GM12878 (cell line): ENCODE results near the gene GRIFIN. TPM values are rescaled to one million over a fixed set of nuclear protein-coding genes. Genes with fewer than 3 reads are reported as not detected.

ENCODE experiments used
- ATAC-seq: fragments of 200-7000 bp; cut with Tn5 transposase; 3 replicates; pipeline ENCODE4 v1.9.1; 2020; ENCODE audit warnings: mild to moderate bottlenecking, moderate library complexity
- Bru-seq: library from RNA; stranded (reverse); fragments of 400-500 nt; gene quantifications from one replicate; lab custom pipeline; 2021; lab: Mats Ljungman, UMichigan
- BruChase-seq, 2 experiments: library from RNA; stranded (reverse); fragments of 400-500 nt; gene quantifications; one replicate each; lab custom pipeline; 2021; lab: Mats Ljungman, UMichigan
- BruUV-seq: library from RNA; stranded (reverse); fragments of 400-500 nt; replicated peaks from 2 replicates; lab custom pipeline; 2021; lab: Mats Ljungman, UMichigan
- CTCF ChIA-PET: fragments of 300-600 bp; sonication (Branson Sonifier 250); formaldehyde crosslinking; extraction: SDS; loops from one replicate; lab custom pipeline; 2021; ENCODE audit warnings: inconsistent platforms; lab: Yijun Ruan, JAX
- POLR2A ChIA-PET: fragments of 350-600 bp; formaldehyde crosslinking; extraction: SDS; loops from one replicate; lab custom pipeline; 2021; ENCODE audit warnings: inconsistent platforms; lab: Charles Lee
- RAD21 ChIA-PET: fragments of 300-600 bp; sonication (Branson Sonifier 250); formaldehyde crosslinking; loops from one replicate; lab custom pipeline; 2023; ENCODE audit warnings: antibody characterized with exemption; ENCODE audit not compliant: unreplicated experiment; lab: Charles Lee
- SMC1A ChIA-PET: fragments of 300-600 bp; sonication (Branson Sonifier 250); formaldehyde crosslinking; loops from one replicate; lab custom pipeline; 2023; ENCODE audit not compliant: unreplicated experiment, uncharacterized antibody; lab: Charles Lee
- DNase-seq: peaks from one replicate; pipeline ENCODE4 v3.0.0-alpha.2; 2011; ENCODE audit warnings: low read depth, low spot score
- FAIRE-seq: peaks from 3 replicates; lab custom pipeline; 2011; peaks lifted over from hg19 to GRCh38; lab: Jason Lieb, UNC
- H2AFZ ChIP-seq: 2 replicates; pipeline ENCODE4 v1.6.0; 2011; ENCODE audit warnings: low read depth, low read length, control low read depth; ENCODE audit not compliant: control insufficient read depth
- H3K27ac ChIP-seq: 2 replicates; pipeline ENCODE4 v1.5.1; 2011; ENCODE audit warnings: control low read depth; ENCODE audit not compliant: control insufficient read depth, insufficient read depth
- H3K27me3 ChIP-seq, 2 experiments: replicated peaks in 1 of 2; 2 replicates each; pipeline versions ENCODE4 v1.6.0 to v1.6.1; 2011; ENCODE audit warnings: low read length in 1 of 2; ENCODE audit not compliant: control insufficient read depth in 2 of 2, insufficient read depth in 2 of 2
- H3K36me3 ChIP-seq, 2 experiments: 2 replicates each; pipeline ENCODE4 v1.5.1; 2011; ENCODE audit warnings: low read length in 1 of 2; ENCODE audit not compliant: control insufficient read depth in 2 of 2, insufficient read depth in 2 of 2
- H3K4me1 ChIP-seq: 2 replicates; pipeline ENCODE4 v1.6.1; 2011; ENCODE audit warnings: mild to moderate bottlenecking, low read length, moderate library complexity, mixed read lengths; ENCODE audit not compliant: control insufficient read depth, insufficient read depth
- H3K4me2 ChIP-seq: 2 replicates; pipeline ENCODE4 v1.6.0; 2011; ENCODE audit warnings: control low read depth; ENCODE audit not compliant: control insufficient read depth, insufficient read depth
- H3K4me3 ChIP-seq: fragments of 200-600 bp; sonication (generic); 2 replicates; pipeline ENCODE4 v1.5.1; 2016
- H3K79me2 ChIP-seq: 2 replicates; pipeline ENCODE4 v1.6.0; 2011; ENCODE audit warnings: low read length; ENCODE audit not compliant: control insufficient read depth, insufficient read depth
- H3K9ac ChIP-seq: 2 replicates; pipeline ENCODE4 v1.8.0; 2011; ENCODE audit warnings: low read length, control low read depth, mixed read lengths; ENCODE audit not compliant: control insufficient read depth, insufficient read depth
- H3K9me3 ChIP-seq: replicated peaks from 3 replicates; pipeline ENCODE4 v1.5.1; 2011; ENCODE audit warnings: mild to moderate bottlenecking, low read length; ENCODE audit not compliant: control insufficient read depth, insufficient read depth
- H4K20me1 ChIP-seq: 2 replicates; pipeline ENCODE4 v1.6.0; 2011; ENCODE audit not compliant: control insufficient read depth, insufficient read depth
- CBX5 ChIP-seq: sonication (generic); IDR thresholded peaks from 2 replicates; pipeline ENCODE4 v1.6.1; 2016; ENCODE audit warnings: low read depth, moderate library complexity, mild to moderate bottlenecking, inconsistent platforms
- ESRRA ChIP-seq: IDR thresholded peaks from 2 replicates; pipeline ENCODE4 v1.6.1; 2012; ENCODE audit warnings: mild to moderate bottlenecking, low read length, improper control_type of control experiment
- IKZF2 ChIP-seq, 2 experiments: fragments of 450-650 bp; IDR thresholded peaks; 2 replicates each; pipeline ENCODE4 v1.6.1; 2017; ENCODE audit warnings: mild to moderate bottlenecking in 2 of 2, moderate library complexity in 2 of 2
- MAX ChIP-seq: IDR thresholded peaks from 2 replicates; pipeline ENCODE4 v1.6.1; 2012; ENCODE audit warnings: low read depth, low read length, improper control_type of control experiment
- MXI1 ChIP-seq: fragments of 150-350 bp; IDR thresholded peaks from 2 replicates; pipeline ENCODE4 v1.6.1; 2011; ENCODE audit warnings: low read depth, mild to moderate bottlenecking, inconsistent platforms, low read length, improper control_type of control experiment
- PAX8 ChIP-seq: fragments of 450-650 bp; IDR thresholded peaks from 2 replicates; pipeline ENCODE4 v1.6.1; 2017; ENCODE audit warnings: mild to moderate bottlenecking, moderate library complexity
- POLR2AphosphoS2 ChIP-seq: IDR thresholded peaks from 2 replicates; pipeline ENCODE4 v1.6.1; 2011; ENCODE audit warnings: low read depth, mild to moderate bottlenecking, low read length, improper control_type of control experiment, moderate library complexity
- STAT3 ChIP-seq: IDR thresholded peaks from 2 replicates; pipeline ENCODE4 v1.6.1; 2011; ENCODE audit warnings: low read depth, low read length, improper control_type of control experiment
- TCF12 ChIP-seq: IDR thresholded peaks from 2 replicates; pipeline ENCODE4 v1.6.1; 2011; ENCODE audit warnings: low read depth, mild to moderate bottlenecking, low read length
- ZBTB40 ChIP-seq: fragments of 450-650 bp; IDR thresholded peaks from 2 replicates; pipeline ENCODE4 v1.6.1; 2016; ENCODE audit warnings: mild to moderate bottlenecking, moderate library complexity, borderline replicate concordance
- WGBS: methylation state at CpG from one replicate; pipeline ENCODE4 v1.1.6; 2016; ENCODE audit warnings: low lambda C conversion rate; ENCODE audit not compliant: insufficient replicate concordance, insufficient coverage; ENCODE audit errors: missing lambda C conversion rate; 5-methylcytosine and 5-hydroxymethylcytosine counted together
- in situ Hi-C: fragments of 300-500 bp; cut with MboI; formaldehyde crosslinking; loops from 9 replicates; pipeline ENCODE4 v1.14.3; 2018; ENCODE audit warnings: mixed read lengths
- intact Hi-C: fragments of 100-400 bp; cut with micrococcal nuclease; formaldehyde crosslinking; loops from one replicate; pipeline ENCODE4 v1.14.2; 2022; ENCODE audit not compliant: unreplicated experiment
- long read RNA-seq, 2 experiments: library from polyadenylated mRNA; unstranded; transcript quantifications; one replicate each; pipeline ENCODE4 v2.0.0, GENCODE V29; 2019 to 2020
- polyA minus RNA-seq, 3 experiments: library from RNA; depleted of rRNA, polyadenylated mRNA; stranded (reverse); fragments of >200 nt; gene quantifications; 2 replicates each; pipeline ENCODE4 v1.2.3, GENCODE V29; 2011
- polyA plus RNA-seq, 11 experiments: library from polyadenylated mRNA; depleted of rRNA in 4 of 11; unstranded in 6 of 11; stranded (reverse) in 5 of 11; fragments of >200 nt; fragmentation: Nextera tagmentation in 4 of 11; fragmentation: Illumina TruSeq in 1 of 11; extraction: Ambion mirVana in 4 of 11; extraction: Trizol in 1 of 11; gene quantifications; 1 replicate in 1 of 11; 2 replicates in 10 of 11; pipeline versions ENCODE4 v1.2.1 to v1.2.3, GENCODE V29; 2011 to 2016; ENCODE audit warnings: inconsistent platforms in 2 of 11, missing spikeins in 2 of 11, low read depth in 1 of 11
- total RNA-seq, 4 experiments: library from RNA; depleted of rRNA in 3 of 4; stranded (reverse); fragments of >200 nt in 3 of 4; fragmentation: Illumina TruSeq in 1 of 4; extraction: Trizol in 1 of 4; gene quantifications; 2 replicates each; pipeline versions ENCODE4 v1.2.1 to v1.2.3, GENCODE V29; 2013 to 2021
- TF ChIP-seq, protein P1 (sequence below): fragments of 450-650 bp; IDR thresholded peaks from 2 replicates; pipeline ENCODE4 v1.6.1; 2017; ENCODE audit warnings: mild to moderate bottlenecking, low read depth, inconsistent platforms; ENCODE audit not compliant: poor library complexity, severe bottlenecking
- TF ChIP-seq, protein P2 (sequence below): IDR thresholded peaks from 2 replicates; pipeline ENCODE4 v1.6.1; 2011; ENCODE audit warnings: borderline replicate concordance, low read depth, mild to moderate bottlenecking, moderate library complexity, low read length; ENCODE audit not compliant: insufficient read depth, poor library complexity, severe bottlenecking

Gene GRIFIN
- total RNA-seq (2013; cell fraction: nucleolus; rRNA removed), result not detected in 2 replicates
- not detected in 2 replicates for total RNA-seq (2014; rRNA removed)
- not detected in 2 replicates for total RNA-seq (2014; rRNA removed; fragmentation: Illumina TruSeq; extraction: Trizol)
- total RNA-seq (2021), result not detected in 2 replicates
- polyA plus RNA-seq (2011; ENCODE audit: low read depth), result not detected
- polyA plus RNA-seq (2011; rRNA removed), result not detected in 2 replicates
- not detected in 2 replicates for polyA plus RNA-seq (2011; cell fraction: cytosol; rRNA removed)
- polyA plus RNA-seq (2011; cell fraction: nucleus; rRNA removed), result not detected in 2 replicates
- not detected in 2 replicates for polyA plus RNA-seq (2012)
- polyA plus RNA-seq (2014; fragmentation: Illumina TruSeq; extraction: Trizol), result not detected in 2 replicates
- not detected for polyA plus RNA-seq (2014; fragmentation: Nextera tagmentation; extraction: Ambion mirVana)
- polyA plus RNA-seq (2014; rRNA removed), result not detected in 2 replicates
- not detected for polyA plus RNA-seq (2016; fragmentation: Nextera tagmentation; extraction: Ambion mirVana)
- polyA minus RNA-seq (2011; rRNA and poly(A)+ RNA removed), result not detected in 2 replicates
- polyA minus RNA-seq (2011; cell fraction: cytosol; rRNA and poly(A)+ RNA removed), result not detected in 2 replicates
- not detected in 2 replicates for polyA minus RNA-seq (2011; cell fraction: nucleus; rRNA and poly(A)+ RNA removed)
- not detected for Bru-seq, nascent RNA
- not detected for BruChase-seq, experiment 1, labeled RNA remaining after a 6-hour chase
- not detected for BruChase-seq, experiment 2, labeled RNA remaining after a 2-hour chase
- long read RNA-seq, experiment 1, result 0 reads
- long read RNA-seq, experiment 2, result 0 reads

DNA sequence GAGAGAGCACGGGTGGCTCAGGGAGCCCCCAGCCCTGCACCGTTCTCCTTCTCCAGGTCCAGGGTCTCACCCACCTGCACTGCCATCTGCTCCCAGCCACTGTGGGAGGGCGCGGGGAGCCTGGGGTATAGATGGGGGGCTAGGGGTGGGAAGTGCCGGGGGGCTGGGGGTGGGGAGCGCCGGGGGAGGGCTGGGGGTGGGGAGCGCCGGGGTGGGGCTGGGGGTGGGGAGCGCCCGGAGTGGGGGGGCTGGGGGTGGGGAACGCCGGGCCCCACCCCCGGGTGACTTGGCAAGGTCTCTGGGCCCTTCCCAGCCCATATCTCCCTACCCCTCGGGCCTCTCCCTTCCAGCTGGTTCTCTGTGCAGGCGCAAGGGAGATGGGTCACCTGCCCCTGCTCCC is at the start of gene GRIFIN:
TSS of gene GRIFIN (minus strand) at position 101 of the 400 bp plus-strand sequence. CDS start at position 86, 15 bp downstream.
- ChIA-PET POLR2A (no interaction called here), RAD21 (no interaction called here), SMC1A (no interaction called here), CTCF (no interaction called here)
- H3K27ac ChIP-seq, result no peak within 1 kb of the TSS
- in situ Hi-C loops (no loop called here), intact Hi-C loops (no loop called here)
- H3K27me3 ChIP-seq, result no peaks in the 10 kb centered on the region
- no peaks in the 10 kb centered on the region for H3K79me2 ChIP-seq
- ATAC-seq, result no peak
- no peak within 1 kb of the TSS for H2AFZ ChIP-seq
- no peak for DNase-seq
- 75% methylated on average over 5 of the region's 16 CpGs for WGBS
- H3K9me3 ChIP-seq, result no peaks in the 10 kb centered on the region
- H3K4me2 ChIP-seq, result no peak within 1 kb of the TSS
- H3K4me3 ChIP-seq, result no peak within 1 kb of the TSS
- no peaks in the 10 kb centered on the region for H4K20me1 ChIP-seq
- BruUV-seq, result no TSS peak
- H3K36me3 ChIP-seq, result no peaks in the 10 kb centered on the region
- no peak within 1 kb of the TSS for H3K9ac ChIP-seq
- H3K4me1 ChIP-seq, result no peaks in the 10 kb centered on the region
- FAIRE-seq, result no peak
- no peak for TF ChIP-seq ESRRA
- TF ChIP-seq, protein P1, sequence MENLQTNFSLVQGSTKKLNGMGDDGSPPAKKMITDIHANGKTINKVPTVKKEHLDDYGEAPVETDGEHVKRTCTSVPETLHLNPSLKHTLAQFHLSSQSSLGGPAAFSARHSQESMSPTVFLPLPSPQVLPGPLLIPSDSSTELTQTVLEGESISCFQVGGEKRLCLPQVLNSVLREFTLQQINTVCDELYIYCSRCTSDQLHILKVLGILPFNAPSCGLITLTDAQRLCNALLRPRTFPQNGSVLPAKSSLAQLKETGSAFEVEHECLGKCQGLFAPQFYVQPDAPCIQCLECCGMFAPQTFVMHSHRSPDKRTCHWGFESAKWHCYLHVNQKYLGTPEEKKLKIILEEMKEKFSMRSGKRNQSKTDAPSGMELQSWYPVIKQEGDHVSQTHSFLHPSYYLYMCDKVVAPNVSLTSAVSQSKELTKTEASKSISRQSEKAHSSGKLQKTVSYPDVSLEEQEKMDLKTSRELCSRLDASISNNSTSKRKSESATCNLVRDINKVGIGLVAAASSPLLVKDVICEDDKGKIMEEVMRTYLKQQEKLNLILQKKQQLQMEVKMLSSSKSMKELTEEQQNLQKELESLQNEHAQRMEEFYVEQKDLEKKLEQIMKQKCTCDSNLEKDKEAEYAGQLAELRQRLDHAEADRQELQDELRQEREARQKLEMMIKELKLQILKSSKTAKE, result no peak
- TF ChIP-seq POLR2AphosphoS2, result no peak
- no peak for TF ChIP-seq ZBTB40
- no peak for TF ChIP-seq IKZF2 (IDR thresholded peaks at IDR 0.05)
- TF ChIP-seq MXI1, result no peak
- TF ChIP-seq CBX5, result no peak
- TF ChIP-seq, protein P2, sequence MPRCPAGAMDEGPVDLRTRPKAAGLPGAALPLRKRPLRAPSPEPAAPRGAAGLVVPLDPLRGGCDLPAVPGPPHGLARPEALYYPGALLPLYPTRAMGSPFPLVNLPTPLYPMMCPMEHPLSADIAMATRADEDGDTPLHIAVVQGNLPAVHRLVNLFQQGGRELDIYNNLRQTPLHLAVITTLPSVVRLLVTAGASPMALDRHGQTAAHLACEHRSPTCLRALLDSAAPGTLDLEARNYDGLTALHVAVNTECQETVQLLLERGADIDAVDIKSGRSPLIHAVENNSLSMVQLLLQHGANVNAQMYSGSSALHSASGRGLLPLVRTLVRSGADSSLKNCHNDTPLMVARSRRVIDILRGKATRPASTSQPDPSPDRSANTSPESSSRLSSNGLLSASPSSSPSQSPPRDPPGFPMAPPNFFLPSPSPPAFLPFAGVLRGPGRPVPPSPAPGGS, result no peak
- no peak for TF ChIP-seq STAT3
- no peak for TF ChIP-seq TCF12
- no peak for TF ChIP-seq PAX8
- no peak for TF ChIP-seq MAX
